Liver (tissue), 3 donors: Measurements from ENCODE around the gene PLCB2.

Experiments
- EGR1 ChIP-seq, 2 donors: IDR thresholded peaks; 2 replicates each; pipeline ENCODE4 v1.6.1; 2016 to 2018; ENCODE audit warnings: antibody characterized with exemption in 2 of 2, low read depth in 2 of 2
- RAD21 ChIP-seq, 2 donors: IDR thresholded peaks; 2 replicates each; pipeline ENCODE4 v1.6.1; 2016; ENCODE audit warnings: antibody characterized with exemption in 2 of 2, mild to moderate bottlenecking in 2 of 2
- REST ChIP-seq: IDR thresholded peaks from 2 replicates; pipeline ENCODE4 v1.6.1; 2016; ENCODE audit warnings: antibody characterized with exemption, mild to moderate bottlenecking
- SP1 ChIP-seq: IDR thresholded peaks from 2 replicates; pipeline ENCODE4 v1.6.1; 2018; ENCODE audit warnings: antibody characterized with exemption, mild to moderate bottlenecking
- TAF1 ChIP-seq: conservative IDR thresholded peaks from 2 replicates; pipeline ENCODE4 v1.6.1; 2016; ENCODE audit warnings: antibody characterized with exemption, mild to moderate bottlenecking
- YY1 ChIP-seq: IDR thresholded peaks from 2 replicates; pipeline ENCODE4 v1.6.1; 2016; ENCODE audit warnings: antibody characterized with exemption, mild to moderate bottlenecking
- TF ChIP-seq, protein P1 (sequence below): IDR thresholded peaks from 2 replicates; pipeline ENCODE4 v1.6.1; 2016; ENCODE audit warnings: antibody characterized with exemption
- TF ChIP-seq, protein P2 (sequence below): fragments of 150-350 bp; IDR thresholded peaks from 2 replicates; pipeline ENCODE4 v1.5.1; 2017; ENCODE audit warnings: improper control_type of control experiment, low read depth, low read length; ENCODE audit not compliant: missing input control
- donor health status: healthy.
- donor health status: healthy.

DNA sequence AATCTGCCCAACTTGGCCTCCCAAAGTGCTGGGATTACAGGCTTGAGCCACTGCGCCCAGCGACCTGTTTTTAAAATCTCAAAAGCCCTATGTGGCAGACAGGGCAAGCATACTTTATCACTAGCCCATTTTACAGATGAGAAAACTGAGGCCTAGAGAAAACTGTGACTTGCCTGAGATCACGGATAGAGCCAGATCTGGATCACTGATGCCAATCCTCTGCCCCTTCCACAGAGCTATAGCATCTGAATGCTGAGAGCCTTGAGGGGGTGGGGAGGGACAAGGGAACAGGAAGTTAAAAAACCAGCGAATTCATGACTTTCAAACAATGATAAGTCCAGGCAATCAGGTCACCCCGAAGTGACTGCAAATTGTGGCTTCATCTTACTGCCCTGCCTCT is 32.2 kb downstream of the PLCB2 start:
- TF ChIP-seq, protein P1, sequence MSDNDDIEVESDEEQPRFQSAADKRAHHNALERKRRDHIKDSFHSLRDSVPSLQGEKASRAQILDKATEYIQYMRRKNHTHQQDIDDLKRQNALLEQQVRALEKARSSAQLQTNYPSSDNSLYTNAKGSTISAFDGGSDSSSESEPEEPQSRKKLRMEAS, result no peak
- TF ChIP-seq YY1, result no peak
- TF ChIP-seq, protein P2, sequence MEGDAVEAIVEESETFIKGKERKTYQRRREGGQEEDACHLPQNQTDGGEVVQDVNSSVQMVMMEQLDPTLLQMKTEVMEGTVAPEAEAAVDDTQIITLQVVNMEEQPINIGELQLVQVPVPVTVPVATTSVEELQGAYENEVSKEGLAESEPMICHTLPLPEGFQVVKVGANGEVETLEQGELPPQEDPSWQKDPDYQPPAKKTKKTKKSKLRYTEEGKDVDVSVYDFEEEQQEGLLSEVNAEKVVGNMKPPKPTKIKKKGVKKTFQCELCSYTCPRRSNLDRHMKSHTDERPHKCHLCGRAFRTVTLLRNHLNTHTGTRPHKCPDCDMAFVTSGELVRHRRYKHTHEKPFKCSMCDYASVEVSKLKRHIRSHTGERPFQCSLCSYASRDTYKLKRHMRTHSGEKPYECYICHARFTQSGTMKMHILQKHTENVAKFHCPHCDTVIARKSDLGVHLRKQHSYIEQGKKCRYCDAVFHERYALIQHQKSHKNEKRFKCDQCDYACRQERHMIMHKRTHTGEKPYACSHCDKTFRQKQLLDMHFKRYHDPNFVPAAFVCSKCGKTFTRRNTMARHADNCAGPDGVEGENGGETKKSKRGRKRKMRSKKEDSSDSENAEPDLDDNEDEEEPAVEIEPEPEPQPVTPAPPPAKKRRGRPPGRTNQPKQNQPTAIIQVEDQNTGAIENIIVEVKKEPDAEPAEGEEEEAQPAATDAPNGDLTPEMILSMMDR, result no peak
- no peak for TF ChIP-seq TAF1
- TF ChIP-seq REST, result no peak
- no peak for TF ChIP-seq SP1
- no peak for TF ChIP-seq RAD21 (IDR thresholded peaks at IDR 0.05)
- TF ChIP-seq EGR1 (IDR thresholded peaks at IDR 0.05; ENCODE audit: low read depth in 2 of 2), result no peak
